ENCODE measurements around the gene HS1BP3. TPM values are rescaled to one million over a fixed set of nuclear protein-coding genes. Genes with fewer than 3 reads are reported as not detected.

The HS1BP3 gene
- total and polyA plus RNA-seq, 2 donors (not counting 3 experiments of a cell fraction or from before 2014, with no cell fraction given) = 27.4 to 33.1 TPM

GRCh38 chr2:20676353-20677215, 25.7 kb upstream of the HS1BP3 start:
- BruUV-seq (replicated peaks) = no TSS peak
- POLR2A ChIA-PET = interaction anchor here (1.1 kb wide), 1 partner anchor 22 kb away, joined by 3 read pairs; no protein-coding TSS in a partner anchor
- Histone ChIP-seq H3K9me1 (replicated peaks; ENCODE audit: control insufficient read depth, extremely low read depth, insufficient read depth, low read length) (no peaks in the 10 kb centered on the region), H3K9me3 (replicated peaks; ENCODE audit: control insufficient read depth, insufficient read depth, low read length) (no peaks in the 10 kb centered on the region), H3K4me2 (ENCODE audit: insufficient read depth, low read length) (no peak overlapping the region), H3K4me3 (replicated peaks in 1 of 3; ENCODE audit: insufficient read depth in 1 of 3, low read depth in 1 of 3, low read length in 3 of 3) (no peak overlapping the region), H3K4me1 (ENCODE audit: control insufficient read depth, extremely low read depth, insufficient read depth, low read length) (peaks cover 15% of the 10 kb centered on the region), H4K20me1 (replicated peaks; ENCODE audit: control insufficient read depth, extremely low read depth, insufficient read depth, low read length) (no peaks in the 10 kb centered on the region), H3K9ac (replicated peaks; ENCODE audit: extremely low read depth, insufficient read depth, low read length) (no peak overlapping the region), H3K79me2 (ENCODE audit: control insufficient read depth, insufficient read depth, low read length) (no peaks in the 10 kb centered on the region), H2AFZ (ENCODE audit: low read depth, low read length) (no peak overlapping the region), H3K27ac (ENCODE audit: insufficient read depth, low read depth, low read length) (no peak overlapping the region), H3K27me3 (ENCODE audit: control insufficient read depth in 2 of 2, insufficient read depth in 2 of 2, low read length in 2 of 2) (peaks cover 4 to 5% of the 10 kb centered on the region in 2 experiments), H3K36me3 (ENCODE audit: control insufficient read depth in 2 of 2, extremely low read depth in 1 of 2, insufficient read depth in 2 of 2, low read length in 2 of 2) (peaks cover 0 to 2% of the 10 kb centered on the region in 2 experiments)
- intact Hi-C loops (cut with micrococcal nuclease) (no loop called here), dilution Hi-C loops (cut with MboI; ENCODE audit: extremely low pct_ligation_motif_present, low sequenced_read_pairs) (no loop called here)
- CTCF ChIA-PET = interaction anchor here (1.0 to 8.5 kb wide), 8 partner anchors 7 to 287 kb away, joined by 3 to 71 read pairs (median 7); partner anchors contain the start of gene GDF7
- no peak for DNase-seq (ENCODE audit: low read depth, low spot score)
- TF ChIP-seq MAX (IDR thresholded peaks at IDR 0.05; ENCODE audit: insufficient read depth, insufficient read length) = no peak
- no peak for TF ChIP-seq POLR2AphosphoS5 (IDR thresholded peaks at IDR 0.05; ENCODE audit: insufficient read depth, low read depth, low read length)
- no peak for TF ChIP-seq MYC (IDR thresholded peaks at IDR 0.05; ENCODE audit: low read depth, low read length)
- TF ChIP-seq FOS (IDR thresholded peaks at IDR 0.05; ENCODE audit: borderline replicate concordance, insufficient read depth, low read length) = no peak
- TF ChIP-seq JUN (IDR thresholded peaks at IDR 0.05; ENCODE audit: borderline replicate concordance, insufficient read depth, insufficient read length, low read depth) = no peak
- TF ChIP-seq POLR2A (IDR thresholded peaks at IDR 0.05; ENCODE audit: low read depth, low read length) = no peak
- no peak for TF ChIP-seq CTCF (IDR thresholded peaks at IDR 0.05; ENCODE audit: extremely low read depth in 1 of 2, insufficient read depth in 1 of 2, low read depth in 1 of 2, low read length in 2 of 2)
- FAIRE-seq = no peak
